ENCODE results near the gene GRM5.

Gene GRM5

GRCh38 chr11:88697139-88697538 is 368.6 kb downstream of the GRM5 start:
- no peak for DNase-seq (ENCODE audit: low spot score)

- DNase-seq (ENCODE audit: low spot score), result no peak
Measured at GRCh38 chr11:88695689-88696414, 369.9 kb downstream of the GRM5 start.

- no peak for DNase-seq (ENCODE audit: low spot score)
Measured at GRCh38 chr11:88692306-88693086, 373.3 kb downstream of the GRM5 start.

GRCh38 chr11:88689548-88690240 is 376.1 kb downstream of the GRM5 start:
- no peak for DNase-seq (ENCODE audit: low spot score)

GRCh38 chr11:88683024-88683423 is 382.8 kb downstream of the GRM5 start:
- no peak for DNase-seq (ENCODE audit: low spot score)

- peak; percentile 11 for DNase-seq (ENCODE audit: low spot score)
Measured at GRCh38 chr11:88680806-88681205, 385.0 kb downstream of the GRM5 start.

GRCh38 chr11:88666364-88666763 is 399.4 kb downstream of the GRM5 start:
- DNase-seq (ENCODE audit: low spot score), result no peak

GRCh38 chr11:88657076-88657738 is 408.6 kb downstream of the GRM5 start:
- no peak for DNase-seq (ENCODE audit: low spot score)

GRCh38 chr11:88656283-88656682 is 409.5 kb downstream of the GRM5 start:
- DNase-seq (ENCODE audit: low spot score), result no peak

- DNase-seq (ENCODE audit: low spot score), result no peak
Measured at GRCh38 chr11:88655656-88656055, 410.1 kb downstream of the GRM5 start.

GRCh38 chr11:88655196-88655595 is 410.6 kb downstream of the GRM5 start:
- no peak for DNase-seq (ENCODE audit: low spot score)

- no peak for DNase-seq (ENCODE audit: low spot score)
Measured at GRCh38 chr11:88651556-88651955, 414.2 kb downstream of the GRM5 start.

GRCh38 chr11:88644724-88645123 is 421.1 kb downstream of the GRM5 start:
- no peak for DNase-seq (ENCODE audit: low spot score)

GRCh38 chr11:88632163-88632562 is 433.6 kb downstream of the GRM5 start:
- no peak for DNase-seq (ENCODE audit: low spot score)

- no peak for DNase-seq (ENCODE audit: low spot score)
Measured at GRCh38 chr11:88631497-88631896, 434.3 kb downstream of the GRM5 start.

- DNase-seq (ENCODE audit: low spot score), result peak; percentile 11
Measured at GRCh38 chr11:88629496-88629895, 436.3 kb downstream of the GRM5 start.

GRCh38 chr11:88626216-88626615 is 439.6 kb downstream of the GRM5 start:
- no peak for DNase-seq (ENCODE audit: low spot score)

GRCh38 chr11:88623531-88623930 is 442.3 kb downstream of the GRM5 start:
- DNase-seq (ENCODE audit: low spot score), result peak; percentile 5

- no peak for DNase-seq (ENCODE audit: low spot score)
Measured at GRCh38 chr11:88620568-88621130, 445.1 kb downstream of the GRM5 start.

GRCh38 chr11:88619656-88620385 is 446.0 kb downstream of the GRM5 start:
- DNase-seq (ENCODE audit: low spot score), result no peak

- no peak for DNase-seq (ENCODE audit: low spot score)
Measured at GRCh38 chr11:88619071-88619425, 446.7 kb downstream of the GRM5 start.

Measured in AG08395 (cell line).